Sigmoid colon (tissue), 7 donors: ENCODE measurements around the gene NEMP2. TPM values are rescaled to one million over a fixed set of nuclear protein-coding genes. Genes with fewer than 3 reads are reported as not detected.
A peak's percentile ranks its signal among the peaks of the same experiment; 100 is the strongest.
"Not testable (repeated sequence)": the region's sequence is repeated elsewhere in the genome, so short reads cannot be mapped to it uniquely, and the experiment has no call there.

Source experiments
- DNase-seq: peaks from one replicate; pipeline ENCODE4 v3.0.0-alpha.2; 2019
- H3K27ac ChIP-seq, 4 donors: fragments of 200-600 bp; sonication (generic); one replicate each; pipeline ENCODE4 v1.5.1; 2016 to 2019; ENCODE audit warnings: mild to moderate bottlenecking in 1 of 4
- H3K27me3 ChIP-seq, 3 donors: fragments of 200-600 bp; sonication (generic); one replicate each; pipeline ENCODE4 v1.5.1; 2019; ENCODE audit warnings: mild to moderate bottlenecking in 1 of 3
- H3K36me3 ChIP-seq, 4 donors: fragments of 200-600 bp; sonication (generic); one replicate each; pipeline ENCODE4 v1.5.1; 2016 to 2019
- H3K4me1 ChIP-seq, 4 donors: fragments of 200-600 bp; sonication (generic); one replicate each; pipeline ENCODE4 v1.5.1; 2017 to 2019
- H3K4me3 ChIP-seq, 4 donors: fragments of 200-600 bp; sonication (generic); one replicate each; pipeline ENCODE4 v1.5.1; 2017 to 2019; ENCODE audit warnings: mild to moderate bottlenecking in 2 of 4, moderate library complexity in 1 of 4
- H3K9me3 ChIP-seq, 4 donors: fragments of 200-600 bp in 3 of 4; sonication (generic) in 3 of 4; one replicate each; pipeline versions ENCODE4 v1.5.1 to v1.6.1; 2013 to 2019
- EP300 ChIP-seq, 4 donors: sonication (generic); formaldehyde crosslinking; IDR thresholded peaks; one replicate each; pipeline ENCODE4 v1.6.1; 2017; ENCODE audit warnings: antibody characterized with exemption in 4 of 4
- POLR2A ChIP-seq, 2 donors: fragments of 450-650 bp; IDR thresholded peaks; one replicate each; pipeline ENCODE4 v1.6.1; 2016; ENCODE audit warnings: antibody characterized with exemption in 2 of 2, mild to moderate bottlenecking in 2 of 2, moderate library complexity in 2 of 2
- POLR2AphosphoS5 ChIP-seq, 4 donors: sonication (generic); formaldehyde crosslinking; IDR thresholded peaks; one replicate each; pipeline ENCODE4 v1.6.1; 2017; ENCODE audit warnings: antibody characterized with exemption in 4 of 4
- WGBS, 2 donors: extraction: QIAGEN DNeasy Blood & Tissue Kit; methylation state at CpG; one replicate each; pipeline ENCODE4 v1.1.7; 2013; 5-methylcytosine and 5-hydroxymethylcytosine counted together
- intact Hi-C: fragments of 100-400 bp; cut with DNase I; formaldehyde crosslinking; loops from one replicate; pipeline ENCODE4 v1.15.1; 2023
- polyA plus RNA-seq, 3 donors: library from polyadenylated mRNA; stranded (reverse); fragments of 200-250 nt; gene quantifications; one replicate each; pipeline ENCODE4 v1.2.3, GENCODE V29; 2013
- total RNA-seq, 4 donors: library from RNA; depleted of rRNA; stranded (reverse); fragments of >200 nt; gene quantifications; one replicate each; pipeline ENCODE4 v1.1.0, GENCODE V29; 2016
- TF ChIP-seq, protein P1 (sequence below), 4 experiments: fragments of 450-650 bp in 3 of 4; fragments of 200-600 bp in 1 of 4; IDR thresholded peaks; one replicate each; pipeline ENCODE4 v1.5.1; 2016 to 2019; ENCODE audit warnings: antibody characterized with exemption in 4 of 4, mild to moderate bottlenecking in 3 of 4, moderate library complexity in 2 of 4
- donor health status: healthy with polysubstance abuse.
- donor health status: Bipolar disorder and iron deficiency.
- donor health status: healthy.

Gene NEMP2
- total and polyA plus RNA-seq, 7 donors = 0.23 to 6.8 (median 3.1) TPM

DNA sequence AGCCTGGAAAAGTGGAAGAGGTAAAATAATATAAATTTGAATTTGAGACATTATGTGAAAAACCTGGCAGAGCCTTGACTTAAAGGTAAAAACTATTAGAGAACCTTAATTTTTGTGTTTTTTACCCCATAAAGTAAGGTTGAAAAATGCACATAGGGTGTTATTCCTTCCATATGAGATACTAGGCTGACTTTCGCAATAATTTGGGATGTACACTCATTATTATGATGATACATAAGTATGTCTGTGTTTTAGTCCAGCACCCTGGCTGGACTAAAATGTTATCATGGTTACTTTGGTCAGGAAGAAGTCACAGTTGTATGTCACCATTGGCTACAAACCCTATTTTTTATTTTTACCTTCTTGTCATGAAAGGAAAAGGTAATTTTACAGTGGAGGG is 19.8 kb downstream of the NEMP2 start:
- intact Hi-C loops = loop anchor here (5.0 to 10.0 kb wide), 2 partner anchors 107 to 420 kb away; partner anchors contain the start of gene MFSD6
- DNase-seq = no peak
- no peaks in the 10 kb centered on the region for H3K9me3 ChIP-seq
- no peak overlapping the region for H3K4me3 ChIP-seq
- TF ChIP-seq, protein P1, sequence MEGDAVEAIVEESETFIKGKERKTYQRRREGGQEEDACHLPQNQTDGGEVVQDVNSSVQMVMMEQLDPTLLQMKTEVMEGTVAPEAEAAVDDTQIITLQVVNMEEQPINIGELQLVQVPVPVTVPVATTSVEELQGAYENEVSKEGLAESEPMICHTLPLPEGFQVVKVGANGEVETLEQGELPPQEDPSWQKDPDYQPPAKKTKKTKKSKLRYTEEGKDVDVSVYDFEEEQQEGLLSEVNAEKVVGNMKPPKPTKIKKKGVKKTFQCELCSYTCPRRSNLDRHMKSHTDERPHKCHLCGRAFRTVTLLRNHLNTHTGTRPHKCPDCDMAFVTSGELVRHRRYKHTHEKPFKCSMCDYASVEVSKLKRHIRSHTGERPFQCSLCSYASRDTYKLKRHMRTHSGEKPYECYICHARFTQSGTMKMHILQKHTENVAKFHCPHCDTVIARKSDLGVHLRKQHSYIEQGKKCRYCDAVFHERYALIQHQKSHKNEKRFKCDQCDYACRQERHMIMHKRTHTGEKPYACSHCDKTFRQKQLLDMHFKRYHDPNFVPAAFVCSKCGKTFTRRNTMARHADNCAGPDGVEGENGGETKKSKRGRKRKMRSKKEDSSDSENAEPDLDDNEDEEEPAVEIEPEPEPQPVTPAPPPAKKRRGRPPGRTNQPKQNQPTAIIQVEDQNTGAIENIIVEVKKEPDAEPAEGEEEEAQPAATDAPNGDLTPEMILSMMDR (IDR thresholded peaks at IDR 0.05) = no peak
- TF ChIP-seq POLR2A (IDR thresholded peaks at IDR 0.05) (no peak), POLR2AphosphoS5 (IDR thresholded peaks at IDR 0.05) (no peak), EP300 (IDR thresholded peaks at IDR 0.05) (no peak)
- WGBS, 2 donors = 97 to 98% methylated on average over 1 of the region's 1 CpG
- peaks cover 0 to 8% (median 0%) of the 10 kb centered on the region in 4 donors for H3K4me1 ChIP-seq
- no peaks in the 10 kb centered on the region for H3K27me3 ChIP-seq
- no peak overlapping the region for H3K27ac ChIP-seq
- H3K36me3 ChIP-seq = no peaks in the 10 kb centered on the region

DNA sequence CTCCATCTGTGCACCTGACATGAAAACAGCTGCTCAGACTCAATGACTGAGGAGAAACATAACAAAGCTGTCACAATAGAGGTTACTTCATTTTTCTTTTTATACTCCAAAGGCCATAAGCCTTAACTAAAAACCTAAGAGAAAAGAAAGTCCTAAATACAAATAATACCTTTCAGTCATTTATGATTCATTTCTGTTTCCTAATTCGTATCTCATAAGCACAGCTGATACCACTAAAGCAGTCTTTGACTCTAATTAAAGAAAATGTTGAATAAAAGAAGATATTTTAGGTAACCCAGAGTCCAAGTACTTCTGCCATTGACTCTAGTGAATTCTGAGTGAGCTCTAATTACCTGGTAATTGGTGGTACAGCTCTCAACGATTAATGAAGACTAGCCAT is 20.6 kb downstream of the NEMP2 start:
- 87 to 93% methylated on average over 2 of the region's 2 CpGs for WGBS, 2 donors
- DNase-seq = no peak
- H3K4me1 ChIP-seq = peaks cover 0 to 8% (median 0%) of the 10 kb centered on the region in 4 donors
- H3K4me3 ChIP-seq = no peak overlapping the region
- no peaks in the 10 kb centered on the region for H3K9me3 ChIP-seq
- no peak overlapping the region for H3K27ac ChIP-seq
- no peaks in the 10 kb centered on the region for H3K27me3 ChIP-seq
- no peak for TF ChIP-seq POLR2AphosphoS5 (IDR thresholded peaks at IDR 0.05)
- TF ChIP-seq EP300 (IDR thresholded peaks at IDR 0.05) = no peak
- TF ChIP-seq, protein P1 (IDR thresholded peaks at IDR 0.05) = no peak
- no peak for TF ChIP-seq POLR2A (IDR thresholded peaks at IDR 0.05)
- peaks cover 0 to under 1% (median 0%) of the 10 kb centered on the region in 4 donors for H3K36me3 ChIP-seq
- intact Hi-C loops = loop anchor here (2.0 to 10.0 kb wide), 3 partner anchors 107 to 419 kb away; partner anchors contain the start of gene MFSD6

DNA sequence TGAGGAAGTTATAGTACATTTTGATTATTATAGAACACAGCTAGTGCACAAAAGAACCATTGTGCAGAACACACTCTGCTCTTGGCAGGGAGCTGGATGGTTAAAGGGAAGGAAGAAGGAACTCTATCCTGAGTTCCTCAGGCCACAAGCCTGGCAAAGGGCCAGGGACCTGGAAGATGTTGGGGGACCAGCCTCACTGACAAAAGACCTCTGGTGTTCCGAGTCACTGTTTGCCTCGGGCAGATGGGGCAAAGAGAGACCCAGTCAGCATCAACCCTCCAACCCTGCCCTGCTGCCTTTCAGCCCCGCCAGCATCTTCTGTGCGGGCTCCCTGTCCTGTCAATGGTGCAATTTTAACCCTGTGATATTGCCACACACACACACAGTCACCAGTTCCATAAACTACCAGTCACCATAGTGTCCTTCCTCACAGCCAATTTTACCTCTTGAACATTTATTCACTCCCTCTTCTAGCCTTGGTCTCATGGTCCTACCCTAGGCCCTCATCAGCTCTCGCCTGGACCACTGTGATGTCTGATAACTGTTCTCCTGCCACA is 21.9 kb downstream of the NEMP2 start:
- intact Hi-C loops = loop anchor here (2.0 to 10.0 kb wide), 3 partner anchors 105 to 418 kb away; partner anchors contain the start of gene MFSD6
- 85 to 92% methylated on average over 5 of the region's 5 CpGs for WGBS, 2 donors

DNA sequence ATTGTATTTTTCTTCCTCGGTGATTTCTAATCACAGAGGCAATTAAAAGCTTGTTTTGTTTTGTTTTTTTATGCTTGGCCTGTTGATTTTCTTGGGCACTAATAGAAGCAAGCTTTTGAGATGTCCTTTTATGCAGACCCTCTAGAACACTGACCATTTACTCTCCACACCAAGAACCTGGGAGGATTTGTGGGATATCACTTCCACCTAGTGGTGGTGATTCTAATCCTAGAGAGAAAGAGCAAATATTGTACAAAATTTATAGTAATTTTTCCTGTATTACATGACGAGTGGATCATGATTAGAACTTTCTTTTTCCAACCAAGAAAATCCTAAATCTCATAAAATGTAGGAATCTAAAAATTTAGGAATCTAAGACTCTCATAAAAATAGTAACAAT is 23.4 kb downstream of the NEMP2 start:
- Histone ChIP-seq H3K27ac (no peak overlapping the region), H3K36me3 (peaks cover 0 to 3% (median 0%) of the 10 kb centered on the region in 4 donors), H3K4me1 (peaks cover 0 to 11% (median 0%) of the 10 kb centered on the region in 4 donors), H3K4me3 (no peak overlapping the region), H3K9me3 (no peaks in the 10 kb centered on the region), H3K27me3 (no peaks in the 10 kb centered on the region)
- no peak for DNase-seq
- TF ChIP-seq EP300 (IDR thresholded peaks at IDR 0.05) = no peak
- TF ChIP-seq, protein P1 (IDR thresholded peaks at IDR 0.05) = peak; percentile 5 to 63 (median 39)
- intact Hi-C loops = loop anchor here (5.0 to 10.0 kb wide), 2 partner anchors 104 to 416 kb away; partner anchors contain the start of gene MFSD6
- WGBS, 2 donors = 43 to 71% methylated on average over 2 of the region's 2 CpGs

More for the DNA sequence above, 21.9 kb downstream of the NEMP2 start:
- no peak for DNase-seq
- Histone ChIP-seq H3K4me1 (peaks cover 0 to 8% (median 0%) of the 10 kb centered on the region in 4 donors), H3K4me3 (no peak overlapping the region), H3K27me3 (no peaks in the 10 kb centered on the region), H3K9me3 (no peaks in the 10 kb centered on the region), H3K27ac (no peak overlapping the region), H3K36me3 (peaks cover 0 to 3% (median 0%) of the 10 kb centered on the region in 4 donors)
- TF ChIP-seq POLR2A (IDR thresholded peaks at IDR 0.05) (no peak), POLR2AphosphoS5 (IDR thresholded peaks at IDR 0.05) (no peak), EP300 (IDR thresholded peaks at IDR 0.05) (no peak)
- TF ChIP-seq, protein P1 (IDR thresholded peaks at IDR 0.05) = no peak

DNA sequence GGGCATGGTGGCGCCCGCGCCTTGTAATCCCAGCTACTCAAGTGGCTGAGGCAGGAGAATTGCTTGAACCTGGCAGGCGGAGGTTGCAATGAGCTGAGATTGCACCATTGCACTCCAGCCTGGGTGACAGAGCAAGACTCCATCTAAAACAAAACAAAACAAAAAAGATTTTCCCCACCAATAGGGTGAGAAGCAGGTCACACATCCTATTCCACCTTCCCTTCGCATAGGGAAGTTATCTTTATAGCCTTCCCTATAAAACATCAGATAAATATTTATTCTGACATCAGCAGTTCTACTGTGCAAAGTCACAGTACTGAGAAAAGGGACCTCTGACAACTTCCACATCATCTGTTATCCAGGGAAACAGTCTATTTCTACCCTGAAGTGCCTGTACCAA is 24.6 kb downstream of the NEMP2 start:
- DNase-seq, H3K27me3 ChIP-seq, H3K9me3 ChIP-seq, H3K4me3 ChIP-seq, H3K36me3 ChIP-seq: not testable (repeated sequence)
- intact Hi-C loops = loop anchor here (5.0 to 10.0 kb wide), 2 partner anchors 103 to 415 kb away; partner anchors contain the start of gene MFSD6
- WGBS, 2 donors = 25 to 74% methylated on average over 5 of the region's 5 CpGs
- peak overlapping the region in 2 of 4 donors; percentile 13 to 22 for H3K27ac ChIP-seq
- H3K4me1 ChIP-seq = peaks cover 0 to 11% (median 0%) of the 10 kb centered on the region in 4 donors
